GM21367 (cell line): ENCODE results near the gene NUDT8.
A peak's percentile ranks its signal among the peaks of the same experiment; 100 is the strongest.

Experiments used
- ATAC-seq: cut with Tn5 transposase; IDR thresholded peaks from one replicate; pipeline ENCODE4 v1.9.1; 2021; ENCODE audit not compliant: unreplicated experiment

Gene NUDT8, protein sequence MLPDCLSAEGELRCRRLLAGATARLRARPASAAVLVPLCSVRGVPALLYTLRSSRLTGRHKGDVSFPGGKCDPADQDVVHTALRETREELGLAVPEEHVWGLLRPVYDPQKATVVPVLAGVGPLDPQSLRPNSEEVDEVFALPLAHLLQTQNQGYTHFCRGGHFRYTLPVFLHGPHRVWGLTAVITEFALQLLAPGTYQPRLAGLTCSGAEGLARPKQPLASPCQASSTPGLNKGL

DNA sequence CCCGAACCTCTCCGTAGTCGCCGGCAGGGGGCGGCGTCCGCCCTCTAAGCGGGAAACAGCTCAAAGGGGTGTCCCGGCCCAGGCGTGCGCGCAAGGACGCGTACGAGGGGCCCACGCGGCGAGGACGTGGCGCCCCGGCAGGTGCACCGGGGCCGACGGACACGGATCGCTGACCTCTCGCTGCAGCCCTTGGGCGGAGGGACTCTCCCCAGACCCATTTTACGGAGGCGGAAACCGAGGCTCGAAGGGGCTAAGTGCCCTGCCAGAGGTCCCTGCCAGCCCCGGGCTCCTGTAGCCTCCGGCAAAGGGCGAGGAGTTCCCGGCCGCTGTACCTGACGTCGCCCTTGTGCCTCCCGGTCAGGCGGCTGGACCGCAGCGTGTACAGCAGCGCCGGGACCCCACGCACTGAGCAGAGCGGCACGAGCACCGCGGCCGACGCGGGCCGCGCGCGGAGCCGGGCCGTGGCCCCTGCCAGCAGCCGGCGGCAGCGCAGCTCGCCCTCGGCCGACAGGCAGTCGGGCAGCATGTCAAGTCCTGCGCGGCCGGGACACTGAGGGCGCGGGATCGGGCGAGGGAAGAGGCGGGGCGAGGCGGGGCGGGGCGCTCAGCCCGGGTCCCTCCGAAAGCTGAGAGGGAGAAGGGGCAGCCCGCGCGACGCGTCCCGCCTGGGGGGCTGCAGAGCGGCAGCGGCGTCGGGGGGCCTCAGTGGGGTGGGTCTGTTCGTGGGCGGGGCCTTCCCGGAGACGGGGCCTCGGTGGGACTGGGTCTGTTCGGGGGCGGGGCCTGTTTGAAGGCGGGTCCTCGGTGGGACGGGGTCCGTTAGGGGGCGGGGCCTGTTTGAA is at the start of gene NUDT8:
Gene NUDT8, minus strand, starts transcription at position 552 of the 842 bp plus-strand sequence. Its CDS starts 26 bp downstream, at position 526.
- ATAC-seq = peak; percentile 34

DNA sequence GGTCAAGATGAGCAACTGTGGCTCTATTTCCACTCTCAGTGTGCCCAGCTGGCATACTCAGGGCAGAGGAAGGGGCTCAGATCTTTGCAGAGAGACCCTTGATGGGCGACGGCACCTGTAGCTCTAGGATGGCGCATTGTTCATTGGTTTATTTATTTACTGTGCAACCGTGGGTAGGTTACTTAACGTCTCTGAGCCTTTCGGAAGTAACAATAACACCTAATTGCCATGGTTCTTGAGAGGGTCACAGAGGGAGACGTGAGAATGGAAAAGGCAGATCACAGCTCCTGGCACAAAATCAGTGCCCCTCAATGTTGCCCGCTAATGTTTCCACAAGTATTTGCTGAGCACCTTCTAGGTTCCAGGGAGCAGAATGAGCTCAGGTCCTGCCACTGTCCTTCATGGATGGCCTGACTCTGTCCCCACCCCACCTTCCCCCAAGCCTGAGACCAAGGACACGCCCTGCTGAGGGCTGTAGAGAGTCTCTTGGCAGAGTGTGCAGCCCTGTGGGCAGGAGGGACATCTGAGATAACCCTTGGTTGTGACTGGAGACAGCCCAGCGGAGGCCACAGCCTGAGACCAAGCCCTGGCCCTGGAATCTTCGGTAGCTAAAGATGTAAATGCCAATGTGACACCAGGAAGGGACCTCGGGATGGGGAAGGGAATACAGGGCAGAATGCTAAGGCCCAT is 45.5 kb upstream of the NUDT8 start:
- no peak for ATAC-seq

- no peak for ATAC-seq
Observed at GRCh38 chr11:67674442-67674871, 44.7 kb upstream of the NUDT8 start, which contains the start of gene ALDH3B2. ALDH3B2 (minus strand) TSS chr11:67674623; CDS start chr11:67666935, 7,688 bp downstream.

GRCh38 chr11:67673902-67674301 is 44.2 kb upstream of the NUDT8 start:
- ATAC-seq = no peak

DNA sequence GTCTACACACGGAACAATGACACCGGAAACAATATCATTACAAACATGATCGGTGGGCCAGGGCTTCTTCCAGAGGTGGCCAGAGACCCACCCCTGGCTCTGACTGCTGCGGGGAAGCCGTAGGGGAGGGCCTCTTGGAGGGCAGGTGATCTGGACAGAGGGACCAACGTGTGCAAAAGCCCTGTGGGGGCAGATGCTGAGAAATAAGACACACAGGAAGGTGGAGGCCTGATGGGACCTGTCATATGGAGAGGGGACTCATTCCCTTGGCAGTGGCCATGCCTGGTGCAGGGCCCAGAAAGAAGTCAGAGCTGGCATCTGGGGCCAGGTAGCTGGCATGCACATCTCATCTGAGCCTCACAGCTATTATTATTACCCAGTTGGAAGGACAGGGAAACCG is 43.6 kb upstream of the NUDT8 start:
- no peak for ATAC-seq

- ATAC-seq = no peak
Observed at GRCh38 chr11:67671211-67671520, 41.4 kb upstream of the NUDT8 start.

DNA sequence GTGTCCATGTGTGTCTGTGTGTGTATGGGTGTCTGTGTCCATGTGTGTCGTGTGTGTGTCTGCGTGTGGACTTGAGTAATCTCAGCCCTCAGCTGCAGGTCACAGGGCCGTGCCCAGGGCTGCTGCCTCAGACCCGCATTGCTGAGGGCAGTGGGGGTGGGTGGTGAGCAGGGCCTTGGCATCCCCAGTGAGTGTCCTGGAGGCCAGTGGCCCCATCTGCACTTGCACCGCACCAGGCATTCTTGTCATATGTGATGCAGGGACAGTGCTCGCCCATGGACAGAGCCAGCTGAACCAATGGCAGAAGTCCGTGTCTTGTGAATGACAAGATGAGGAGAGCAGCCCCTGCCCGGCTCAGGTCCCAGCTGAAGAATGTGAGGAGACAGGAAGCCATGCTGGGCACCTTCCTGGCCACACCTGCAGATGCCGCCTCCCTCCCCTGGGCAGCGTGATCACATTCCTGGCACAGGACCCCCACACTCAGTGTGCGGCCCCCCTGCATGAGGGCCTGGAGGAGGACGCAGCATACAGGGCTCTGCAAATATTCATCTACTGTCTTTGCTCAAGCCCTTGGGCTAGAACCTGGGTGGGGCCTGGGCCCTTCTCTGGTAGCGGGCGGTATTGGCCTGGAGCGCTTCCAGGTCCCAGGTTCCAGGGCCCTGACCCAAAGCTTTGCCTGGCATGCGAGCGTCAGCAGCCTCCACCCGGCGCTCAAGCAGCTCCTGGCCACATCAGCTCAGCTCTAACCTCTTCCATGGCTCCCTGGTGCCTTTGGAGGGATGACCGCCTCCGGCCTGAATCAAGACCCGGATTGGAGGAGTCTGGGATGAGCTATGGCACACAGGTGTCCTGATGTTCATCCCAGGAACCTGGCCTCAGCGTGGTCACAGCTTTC is 40.8 kb upstream of the NUDT8 start:
- ATAC-seq = no peak

DNA sequence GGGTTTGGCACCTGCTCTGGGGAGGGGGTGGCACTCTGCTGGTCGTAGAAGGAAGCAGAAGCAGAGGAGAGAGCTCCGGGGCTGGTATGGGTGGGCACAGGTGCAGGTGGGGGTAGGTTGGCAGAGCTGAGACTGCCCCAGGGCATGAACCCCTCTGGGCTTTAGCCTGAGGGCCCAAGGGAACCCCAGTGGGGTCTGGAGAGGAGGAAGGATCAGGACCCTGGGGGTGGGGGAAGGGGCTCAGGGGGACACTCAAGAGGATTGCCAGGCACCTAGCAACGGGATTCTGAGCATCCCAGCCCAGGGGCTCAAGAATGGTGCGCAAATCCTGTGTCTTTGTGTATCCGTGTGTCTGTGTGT is 38.4 kb upstream of the NUDT8 start:
- ATAC-seq = no peak

DNA sequence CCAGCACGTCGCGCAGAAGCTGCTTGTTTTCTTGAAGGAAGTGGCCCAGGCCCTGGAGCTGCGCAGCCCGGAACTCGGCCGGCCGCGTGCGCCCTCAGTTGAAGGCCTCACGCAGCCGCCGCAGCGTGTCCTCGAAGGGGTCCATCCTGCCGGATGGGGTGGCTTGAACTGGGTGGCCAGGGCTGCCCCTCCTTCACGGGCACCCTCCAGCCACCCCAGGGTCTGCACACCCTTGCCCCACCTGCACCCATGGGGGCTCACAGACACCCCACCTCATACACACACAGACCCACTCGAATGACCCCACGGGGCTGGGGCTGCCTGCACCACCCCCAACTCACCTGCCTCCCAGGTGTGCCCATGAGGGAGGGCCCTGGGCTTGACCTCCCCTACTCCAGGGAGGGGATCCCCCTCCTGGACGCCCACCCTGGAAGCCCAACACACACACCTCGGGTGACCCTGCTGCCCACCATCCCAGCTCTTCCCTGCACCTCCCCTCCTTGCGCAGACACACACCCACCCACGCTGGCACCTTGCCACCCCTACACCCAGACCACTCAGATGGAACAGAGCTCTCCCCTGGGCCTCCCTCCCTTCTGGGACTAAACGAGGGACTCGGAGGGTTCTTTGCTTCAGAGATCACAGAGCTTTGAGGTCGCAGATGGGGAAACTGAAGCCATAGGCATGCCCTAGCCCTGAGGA is 37.9 kb upstream of the NUDT8 start:
- ATAC-seq = no peak

DNA sequence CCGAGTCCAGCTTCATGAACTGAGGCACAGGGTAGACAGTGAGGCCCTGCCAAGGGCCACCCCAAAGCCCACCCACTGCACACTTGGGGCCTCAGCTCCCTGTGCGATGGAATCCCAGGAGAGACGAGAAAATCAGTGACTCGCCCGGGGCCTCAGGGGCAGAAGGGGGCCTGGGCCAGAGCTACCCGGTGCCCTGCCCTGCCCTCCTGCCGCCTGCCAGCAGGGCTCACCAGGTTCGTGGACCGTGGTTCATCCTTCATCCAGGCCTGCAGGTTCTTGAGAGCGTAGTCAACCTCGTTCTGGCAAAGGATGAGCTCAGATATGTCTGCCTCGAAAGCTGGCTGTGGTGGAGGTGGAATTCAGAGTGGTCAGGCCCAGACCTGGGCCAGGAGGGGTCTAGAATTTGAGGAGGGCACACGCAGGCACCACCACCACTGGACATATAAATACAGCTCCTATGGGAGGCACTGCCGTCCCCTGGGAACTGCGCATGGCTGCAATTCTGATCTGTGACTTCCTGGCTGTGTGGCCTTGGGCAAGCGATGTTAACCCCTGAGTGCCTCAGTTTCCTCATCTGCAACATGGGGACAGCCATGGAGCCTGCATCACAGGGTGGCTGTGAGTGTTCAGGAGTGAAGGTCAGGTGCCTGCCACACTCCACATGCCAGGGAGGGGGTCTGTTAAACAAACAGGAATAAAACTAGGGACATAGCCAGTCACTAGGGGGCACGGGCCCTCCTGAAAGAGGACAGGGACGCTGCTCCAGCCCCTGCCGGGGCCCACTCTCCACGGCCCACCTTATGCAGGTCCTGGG is 37.1 kb upstream of the NUDT8 start:
- no peak for ATAC-seq

GRCh38 chr11:67666303-67666645 is 36.5 kb upstream of the NUDT8 start:
- no peak for ATAC-seq

GRCh38 chr11:67665541-67666302 is 36.0 kb upstream of the NUDT8 start:
- no peak for ATAC-seq

DNA sequence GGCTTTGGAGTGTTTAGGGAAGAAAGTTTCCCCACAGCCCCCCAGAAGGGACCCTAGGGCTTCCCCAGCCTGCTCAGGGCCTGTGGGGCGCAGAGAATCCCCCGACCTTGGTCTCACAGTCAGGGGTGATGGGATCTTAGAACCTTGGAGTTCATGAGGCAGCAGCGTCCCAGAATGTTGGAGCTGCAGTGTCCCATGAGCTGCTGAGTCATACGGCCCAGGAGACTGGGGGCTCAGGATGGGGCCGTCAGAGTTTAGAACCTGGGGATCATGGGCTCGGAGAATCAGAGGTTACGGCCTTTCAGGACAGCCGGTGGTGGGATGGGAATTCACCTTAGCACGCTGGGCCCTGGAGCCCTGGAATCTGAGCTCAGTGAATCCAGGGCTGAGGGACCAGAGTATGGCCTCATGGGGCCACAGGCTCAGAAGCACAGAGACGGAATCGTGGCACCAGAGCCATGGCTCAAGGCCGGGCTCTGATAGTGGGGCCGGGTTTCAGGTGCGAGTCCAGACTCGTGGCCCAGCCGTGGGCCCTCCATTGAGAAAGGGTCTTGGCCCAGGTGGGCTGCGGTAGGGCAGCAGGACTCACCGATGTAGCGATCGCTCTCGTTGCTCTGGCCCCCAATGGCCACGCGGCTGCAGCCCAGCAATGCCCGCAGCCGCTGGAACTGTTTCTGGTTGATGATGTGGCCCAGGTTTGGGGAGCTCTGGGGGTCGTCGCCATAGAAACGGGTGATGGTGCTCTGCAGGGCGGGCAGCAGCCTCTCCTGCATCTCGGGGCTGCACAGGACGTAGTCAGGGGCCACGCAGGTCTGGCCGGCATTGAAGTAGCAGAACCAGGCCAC is 35.2 kb upstream of the NUDT8 start:
- ATAC-seq = no peak

DNA sequence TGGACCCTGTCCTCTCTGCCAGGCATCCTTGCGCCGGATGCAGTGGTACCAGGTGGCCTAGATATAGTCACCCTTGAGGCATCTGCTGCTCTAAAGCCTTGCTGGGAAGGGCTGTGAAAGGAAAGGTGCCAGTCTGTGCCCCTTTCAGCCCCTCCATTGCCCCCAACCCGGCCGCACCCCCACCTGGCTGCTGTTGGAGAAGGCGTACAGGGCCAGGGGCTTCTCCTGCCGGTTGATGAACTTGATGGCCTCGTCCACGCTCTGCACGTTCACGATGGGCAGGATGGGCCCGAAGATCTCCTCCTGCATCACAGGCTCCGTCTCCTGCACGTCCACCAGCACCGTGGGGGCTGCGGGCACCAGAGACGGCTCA is 34.5 kb upstream of the NUDT8 start:
- ATAC-seq = no peak

- no peak for ATAC-seq
Observed at GRCh38 chr11:67663532-67664212, 33.9 kb upstream of the NUDT8 start.

GRCh38 chr11:67662835-67663531 is 33.2 kb upstream of the NUDT8 start:
- no peak for ATAC-seq
